ENCODE results near the gene VPS33A. TPM values are rescaled to one million over a fixed set of nuclear protein-coding genes. Genes with fewer than 3 reads are reported as not detected.

Gene VPS33A
- total RNA-seq, 1 donor from 2014 or later: 40.7 TPM

- H3K36me3 Mint-ChIP-seq (ENCODE audit: low read depth): peaks cover 16% of the 10 kb centered on the region
- H3K9me3 Mint-ChIP-seq: no peaks in the 10 kb centered on the region
- no peak for DNase-seq (ENCODE audit: low read depth, low spot score)
- H3K27me3 Mint-ChIP-seq (ENCODE audit: low read depth): no peaks in the 10 kb centered on the region
- no peak overlapping the region for H3K4me3 Mint-ChIP-seq
- TF ChIP-seq, protein P1, sequence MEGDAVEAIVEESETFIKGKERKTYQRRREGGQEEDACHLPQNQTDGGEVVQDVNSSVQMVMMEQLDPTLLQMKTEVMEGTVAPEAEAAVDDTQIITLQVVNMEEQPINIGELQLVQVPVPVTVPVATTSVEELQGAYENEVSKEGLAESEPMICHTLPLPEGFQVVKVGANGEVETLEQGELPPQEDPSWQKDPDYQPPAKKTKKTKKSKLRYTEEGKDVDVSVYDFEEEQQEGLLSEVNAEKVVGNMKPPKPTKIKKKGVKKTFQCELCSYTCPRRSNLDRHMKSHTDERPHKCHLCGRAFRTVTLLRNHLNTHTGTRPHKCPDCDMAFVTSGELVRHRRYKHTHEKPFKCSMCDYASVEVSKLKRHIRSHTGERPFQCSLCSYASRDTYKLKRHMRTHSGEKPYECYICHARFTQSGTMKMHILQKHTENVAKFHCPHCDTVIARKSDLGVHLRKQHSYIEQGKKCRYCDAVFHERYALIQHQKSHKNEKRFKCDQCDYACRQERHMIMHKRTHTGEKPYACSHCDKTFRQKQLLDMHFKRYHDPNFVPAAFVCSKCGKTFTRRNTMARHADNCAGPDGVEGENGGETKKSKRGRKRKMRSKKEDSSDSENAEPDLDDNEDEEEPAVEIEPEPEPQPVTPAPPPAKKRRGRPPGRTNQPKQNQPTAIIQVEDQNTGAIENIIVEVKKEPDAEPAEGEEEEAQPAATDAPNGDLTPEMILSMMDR (conservative IDR thresholded peaks at IDR 0.05): no peak
- no peaks in the 10 kb centered on the region for H3K4me1 Mint-ChIP-seq
- H3K27ac Mint-ChIP-seq (ENCODE audit: unreplicated experiment): no peak overlapping the region
Observed at GRCh38 chr12:122297494-122297893, 31.2 kb upstream of the VPS33A start.

GRCh38 chr12:122295877-122296276 is 29.6 kb upstream of the VPS33A start:
- no peaks in the 10 kb centered on the region for H3K27me3 Mint-ChIP-seq (ENCODE audit: low read depth)
- H3K36me3 Mint-ChIP-seq (ENCODE audit: low read depth): peaks cover 13% of the 10 kb centered on the region
- no peaks in the 10 kb centered on the region for H3K4me1 Mint-ChIP-seq
- H3K9me3 Mint-ChIP-seq: no peaks in the 10 kb centered on the region
- H3K4me3 Mint-ChIP-seq: no peak overlapping the region
- TF ChIP-seq, protein P1 (conservative IDR thresholded peaks at IDR 0.05): no peak
- H3K27ac Mint-ChIP-seq (ENCODE audit: unreplicated experiment): no peak overlapping the region
- DNase-seq (ENCODE audit: low read depth, low spot score): no peak

GRCh38 chr12:122293081-122293480 is 26.8 kb upstream of the VPS33A start:
- H3K27ac Mint-ChIP-seq (ENCODE audit: unreplicated experiment): no peak overlapping the region
- no peaks in the 10 kb centered on the region for H3K27me3 Mint-ChIP-seq (ENCODE audit: low read depth)
- H3K9me3 Mint-ChIP-seq: no peaks in the 10 kb centered on the region
- no peaks in the 10 kb centered on the region for H3K4me1 Mint-ChIP-seq
- H3K36me3 Mint-ChIP-seq (ENCODE audit: low read depth): peaks cover 13% of the 10 kb centered on the region
- TF ChIP-seq, protein P1 (conservative IDR thresholded peaks at IDR 0.05): no peak
- no peak for DNase-seq (ENCODE audit: low read depth, low spot score)
- H3K4me3 Mint-ChIP-seq: no peak overlapping the region

DNA sequence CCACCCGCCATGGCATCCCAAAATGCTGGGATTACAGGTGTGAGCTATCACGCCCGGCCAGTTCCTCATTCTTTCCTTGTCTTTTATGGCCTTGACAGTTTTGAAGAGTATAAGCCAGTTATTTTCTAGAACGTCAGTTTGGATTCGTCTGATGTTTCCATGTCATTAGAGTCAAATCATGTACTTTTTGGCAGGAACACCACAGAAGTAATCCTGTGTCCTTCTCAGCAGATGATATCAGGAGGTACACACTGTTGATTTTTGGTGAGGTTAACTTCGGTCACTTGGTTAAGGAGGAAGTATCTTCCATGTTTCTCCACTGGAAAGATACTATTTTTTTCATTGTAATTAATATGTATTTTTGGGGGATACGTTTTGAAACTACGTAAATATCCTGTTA is 25.1 kb upstream of the VPS33A start:
- no peaks in the 10 kb centered on the region for H3K9me3 Mint-ChIP-seq
- peaks cover 13% of the 10 kb centered on the region for H3K36me3 Mint-ChIP-seq (ENCODE audit: low read depth)
- H3K4me3 Mint-ChIP-seq: no peak overlapping the region
- DNase-seq (ENCODE audit: low read depth, low spot score): no peak
- no peaks in the 10 kb centered on the region for H3K4me1 Mint-ChIP-seq
- TF ChIP-seq, protein P1 (conservative IDR thresholded peaks at IDR 0.05): no peak
- no peak overlapping the region for H3K27ac Mint-ChIP-seq (ENCODE audit: unreplicated experiment)
- H3K27me3 Mint-ChIP-seq (ENCODE audit: low read depth): no peaks in the 10 kb centered on the region

GRCh38 chr12:122283680-122284079 is 17.4 kb upstream of the VPS33A start:
- H3K27ac Mint-ChIP-seq (ENCODE audit: unreplicated experiment): no peak overlapping the region
- no peaks in the 10 kb centered on the region for H3K27me3 Mint-ChIP-seq (ENCODE audit: low read depth)
- no peaks in the 10 kb centered on the region for H3K36me3 Mint-ChIP-seq (ENCODE audit: low read depth)
- DNase-seq (ENCODE audit: low read depth, low spot score): no peak
- TF ChIP-seq, protein P1 (conservative IDR thresholded peaks at IDR 0.05): no peak
- H3K9me3 Mint-ChIP-seq: no peaks in the 10 kb centered on the region
- no peaks in the 10 kb centered on the region for H3K4me1 Mint-ChIP-seq
- H3K4me3 Mint-ChIP-seq: no peak overlapping the region

GRCh38 chr12:122282061-122282460 is 15.8 kb upstream of the VPS33A start:
- TF ChIP-seq, protein P1 (conservative IDR thresholded peaks at IDR 0.05): no peak
- H3K36me3 Mint-ChIP-seq (ENCODE audit: low read depth): no peaks in the 10 kb centered on the region
- H3K27ac Mint-ChIP-seq (ENCODE audit: unreplicated experiment): no peak overlapping the region
- H3K9me3 Mint-ChIP-seq: no peaks in the 10 kb centered on the region
- H3K27me3 Mint-ChIP-seq (ENCODE audit: low read depth): no peaks in the 10 kb centered on the region
- no peak for DNase-seq (ENCODE audit: low read depth, low spot score)
- no peak overlapping the region for H3K4me3 Mint-ChIP-seq
- H3K4me1 Mint-ChIP-seq: no peaks in the 10 kb centered on the region
